Measurements from ENCODE around the gene RPH3AL.

RPH3AL gene

GRCh38 chr17:296906-297690 lies 55.5 kb downstream of the RPH3AL start:
- no peak overlapping the region for H3K4me3 ChIP-seq (ENCODE audit: low read depth, low read length)
- no peak for TF ChIP-seq CTCF (IDR thresholded peaks at IDR 0.05; ENCODE audit: borderline replicate concordance, insufficient read depth, low read depth, low read length)

GRCh38 chr17:296379-296778 lies 56.2 kb downstream of the RPH3AL start:
- no peak for TF ChIP-seq CTCF (IDR thresholded peaks at IDR 0.05; ENCODE audit: borderline replicate concordance, insufficient read depth, low read depth, low read length)
- H3K4me3 ChIP-seq (ENCODE audit: low read depth, low read length) = no peak overlapping the region

- TF ChIP-seq CTCF (IDR thresholded peaks at IDR 0.05; ENCODE audit: borderline replicate concordance, insufficient read depth, low read depth, low read length) = no peak
- no peak overlapping the region for H3K4me3 ChIP-seq (ENCODE audit: low read depth, low read length)
These were observed 59.9 kb downstream of the RPH3AL start for GRCh38 chr17:292531-293382.

- no peak for TF ChIP-seq CTCF (IDR thresholded peaks at IDR 0.05; ENCODE audit: borderline replicate concordance, insufficient read depth, low read depth, low read length)
- no peak overlapping the region for H3K4me3 ChIP-seq (ENCODE audit: low read depth, low read length)
These were observed 60.6 kb downstream of the RPH3AL start for GRCh38 chr17:292016-292415.

- TF ChIP-seq CTCF (IDR thresholded peaks at IDR 0.05; ENCODE audit: borderline replicate concordance, insufficient read depth, low read depth, low read length) = no peak
- H3K4me3 ChIP-seq (ENCODE audit: low read depth, low read length) = no peak overlapping the region
These were observed 61.0 kb downstream of the RPH3AL start for GRCh38 chr17:291587-291986.

- TF ChIP-seq CTCF (IDR thresholded peaks at IDR 0.05; ENCODE audit: borderline replicate concordance, insufficient read depth, low read depth, low read length) = no peak
- H3K4me3 ChIP-seq (ENCODE audit: low read depth, low read length) = no peak overlapping the region
These were observed 62.0 kb downstream of the RPH3AL start for GRCh38 chr17:290626-291025.
